Keratinocyte (primary cell): ENCODE data around the gene TFB1M. TPM values are rescaled to one million over a fixed set of nuclear protein-coding genes. Genes with fewer than 3 reads are reported as not detected.

Experiments used
- DNase-seq: peaks from one replicate; pipeline ENCODE4 v3.0.0-alpha.2; 2011; ENCODE audit warnings: low read depth, missing footprints, low spot score
- FAIRE-seq: peaks from 2 replicates; lab custom pipeline; 2011; peaks lifted over from hg19 to GRCh38; lab: Jason Lieb, UNC
- H2AFZ ChIP-seq: 2 replicates; pipeline ENCODE4 v1.6.0; 2012; ENCODE audit warnings: low read length, control low read depth, inconsistent platforms; ENCODE audit not compliant: control insufficient read depth
- H3K27ac ChIP-seq: 2 replicates; pipeline ENCODE4 v1.5.1; 2011; ENCODE audit warnings: low read length; ENCODE audit not compliant: control insufficient read depth, insufficient read depth
- H3K27me3 ChIP-seq: 3 replicates; pipeline ENCODE4 v1.6.0; 2011; ENCODE audit warnings: low read length; ENCODE audit not compliant: control insufficient read depth, insufficient read depth; ENCODE audit errors: extremely low read depth
- H3K36me3 ChIP-seq, 2 experiments: 2 replicates in 1 of 2; 3 replicates in 1 of 2; pipeline ENCODE4 v1.5.1; 2011; ENCODE audit warnings: low read length in 2 of 2, mild to moderate bottlenecking in 1 of 2; ENCODE audit not compliant: control insufficient read depth in 2 of 2, insufficient read depth in 2 of 2; ENCODE audit errors: extremely low read depth in 1 of 2
- H3K4me1 ChIP-seq: 3 replicates; pipeline ENCODE4 v1.5.1; 2011; ENCODE audit warnings: low read length; ENCODE audit not compliant: control insufficient read depth, insufficient read depth; ENCODE audit errors: extremely low read depth
- H3K4me2 ChIP-seq: 3 replicates; pipeline ENCODE4 v1.6.0; 2011; ENCODE audit warnings: low read depth, low read length; ENCODE audit not compliant: control insufficient read depth, insufficient read depth; ENCODE audit errors: extremely low read depth
- H3K4me3 ChIP-seq, 3 experiments: fragments of 200-600 bp in 1 of 3; sonication (generic) in 1 of 3; 2 replicates in 2 of 3; 3 replicates in 1 of 3; pipeline ENCODE4 v1.5.1; 2011 to 2016; ENCODE audit warnings: low read length in 3 of 3, mild to moderate bottlenecking in 3 of 3, control low read depth in 2 of 3, inconsistent platforms in 1 of 3, low read depth in 1 of 3, mixed read lengths in 1 of 3, mixed run types in 1 of 3, moderate library complexity in 1 of 3; ENCODE audit not compliant: control insufficient read depth in 2 of 3, insufficient read depth in 2 of 3; ENCODE audit errors: extremely low read depth in 1 of 3
- H3K79me2 ChIP-seq: 2 replicates; pipeline ENCODE4 v1.6.0; 2012; ENCODE audit warnings: low read length; ENCODE audit not compliant: control insufficient read depth, insufficient read depth
- H3K9ac ChIP-seq: 3 replicates; pipeline ENCODE4 v1.6.0; 2011; ENCODE audit warnings: low read length; ENCODE audit not compliant: control insufficient read depth, insufficient read depth; ENCODE audit errors: extremely low read depth
- H3K9me1 ChIP-seq: 3 replicates; pipeline ENCODE4 v1.6.0; 2011; ENCODE audit warnings: low read length; ENCODE audit not compliant: control insufficient read depth, insufficient read depth; ENCODE audit errors: extremely low read depth
- H3K9me3 ChIP-seq: 2 replicates; pipeline ENCODE4 v1.5.1; 2012; ENCODE audit warnings: low read depth, low read length; ENCODE audit not compliant: control insufficient read depth
- H4K20me1 ChIP-seq: 3 replicates; pipeline ENCODE4 v1.6.0; 2011; ENCODE audit warnings: low read length; ENCODE audit not compliant: control insufficient read depth, insufficient read depth; ENCODE audit errors: extremely low read depth
- CTCF ChIP-seq, 3 experiments: IDR thresholded peaks in 1 of 3; conservative IDR thresholded peaks in 1 of 3; optimal IDR thresholded peaks in 1 of 3; 2 replicates in 2 of 3; 3 replicates in 1 of 3; pipeline versions ENCODE3 to v1.5.1; 2011; ENCODE audit warnings: low read length in 3 of 3, mild to moderate bottlenecking in 3 of 3, moderate library complexity in 2 of 3, control low read depth in 1 of 3, inconsistent platforms in 1 of 3; ENCODE audit not compliant: insufficient read depth in 2 of 3; ENCODE audit errors: extremely low read depth in 1 of 3
- EZH2 ChIP-seq: IDR thresholded peaks from one replicate; pipeline ENCODE4 v1.6.1; 2012; ENCODE audit warnings: inconsistent platforms, mild to moderate bottlenecking, low read length, moderate library complexity
- dilution Hi-C: fragments of 300-500 bp; cut with MboI; formaldehyde crosslinking; loops from one replicate; pipeline ENCODE4 v1.7.0; 2020; ENCODE audit warnings: low sequenced_read_pairs; ENCODE audit not compliant: extremely low pct_ligation_motif_present
- polyA plus RNA-seq, 5 experiments: library from polyadenylated mRNA; depleted of rRNA in 3 of 5; stranded (reverse) in 3 of 5; stranded (forward) in 1 of 5; unstranded in 1 of 5; fragments of >200 nt; gene quantifications; 1 replicate in 1 of 5; 2 replicates in 3 of 5; 3 replicates in 1 of 5; pipeline versions ENCODE4 v1.2.1 to v1.2.3, GENCODE V29; 2011 to 2012; ENCODE audit warnings: missing spikeins in 2 of 5, low read depth in 1 of 5, low replicate concordance in 1 of 5

The TFB1M gene
- polyA plus RNA-seq, 1 donor (not counting 4 experiments of a cell fraction or from before 2014, with no cell fraction given): 38.6 TPM

GRCh38 chr6:155347800-155348199 lies 33.5 kb upstream of the TFB1M start:
- dilution Hi-C loops: no loop called here
- no peaks in the 10 kb centered on the region for H3K9me3 ChIP-seq

GRCh38 chr6:155346957-155347356 lies 32.7 kb upstream of the TFB1M start:
- H2AFZ ChIP-seq: no peak overlapping the region
- no peak overlapping the region for H3K4me3 ChIP-seq
- H3K79me2 ChIP-seq: no peaks in the 10 kb centered on the region
- no peak for TF ChIP-seq EZH2
- no peaks in the 10 kb centered on the region for H3K9me1 ChIP-seq
- DNase-seq (no peak), FAIRE-seq (no peak)
- H3K9me3 ChIP-seq: no peaks in the 10 kb centered on the region
- H3K4me2 ChIP-seq: no peak overlapping the region
- H3K9ac ChIP-seq: no peak overlapping the region
- no peaks in the 10 kb centered on the region for H3K36me3 ChIP-seq
- H3K27me3 ChIP-seq: no peaks in the 10 kb centered on the region
- no peaks in the 10 kb centered on the region for H4K20me1 ChIP-seq
- no peak overlapping the region for H3K27ac ChIP-seq
- H3K4me1 ChIP-seq: no peaks in the 10 kb centered on the region
- dilution Hi-C loops: no loop called here

More at GRCh38 chr6:155347800-155348199, 33.5 kb upstream of the TFB1M start:
- Histone ChIP-seq H2AFZ (no peak overlapping the region), H3K9ac (no peak overlapping the region), H3K36me3 (no peaks in the 10 kb centered on the region), H3K79me2 (no peaks in the 10 kb centered on the region), H3K9me1 (no peaks in the 10 kb centered on the region), H3K27me3 (no peaks in the 10 kb centered on the region), H3K4me3 (no peak overlapping the region), H3K4me1 (no peaks in the 10 kb centered on the region), H3K4me2 (no peak overlapping the region), H4K20me1 (no peaks in the 10 kb centered on the region), H3K27ac (no peak overlapping the region)
- FAIRE-seq (no peak), DNase-seq (no peak)
- no peak for TF ChIP-seq CTCF (optimal IDR thresholded peaks at IDR 0.05 in 1 of 3, IDR thresholded peaks at IDR 0.05 in 1 of 3, conservative IDR thresholded peaks at IDR 0.05 in 1 of 3; ENCODE audit: extremely low read depth in 1 of 3, insufficient read depth in 2 of 3, low read length in 3 of 3)
- TF ChIP-seq EZH2: no peak

- dilution Hi-C loops: no loop called here
- FAIRE-seq (no peak), DNase-seq (no peak)
- H3K27ac ChIP-seq: no peak overlapping the region
- H3K4me3 ChIP-seq: no peak overlapping the region
- H3K9me1 ChIP-seq: no peaks in the 10 kb centered on the region
- H3K36me3 ChIP-seq: no peaks in the 10 kb centered on the region
- H3K27me3 ChIP-seq: no peaks in the 10 kb centered on the region
- no peaks in the 10 kb centered on the region for H4K20me1 ChIP-seq
- H3K4me1 ChIP-seq: no peaks in the 10 kb centered on the region
- no peak overlapping the region for H3K4me2 ChIP-seq
- H3K9me3 ChIP-seq: no peaks in the 10 kb centered on the region
- no peak overlapping the region for H2AFZ ChIP-seq
- no peaks in the 10 kb centered on the region for H3K79me2 ChIP-seq
- TF ChIP-seq EZH2 (no peak), CTCF (optimal IDR thresholded peaks at IDR 0.05 in 1 of 3, IDR thresholded peaks at IDR 0.05 in 1 of 3, conservative IDR thresholded peaks at IDR 0.05 in 1 of 3; ENCODE audit: extremely low read depth in 1 of 3, insufficient read depth in 2 of 3, low read length in 3 of 3) (no peak)
- H3K9ac ChIP-seq: no peak overlapping the region
Observed at GRCh38 chr6:155344341-155345006, 30.2 kb upstream of the TFB1M start.
